ENCODE measurements around the gene TMEM167B. TPM values are rescaled to one million over a fixed set of nuclear protein-coding genes. Genes with fewer than 3 reads are reported as not detected.

The TMEM167B gene
- total and polyA plus RNA-seq, 2 experiments from 2014 or later = 25.0 to 33.4 TPM

- no peak overlapping the region for H3K27ac ChIP-seq
- WGBS (ENCODE audit: low lambda C conversion rate, missing lambda C conversion rate) = 83% methylated on average over 13 of the region's 13 CpGs
- H3K4me3 ChIP-seq = no peak overlapping the region
- no peaks in the 10 kb centered on the region for H3K27me3 ChIP-seq
- H4K20me1 ChIP-seq (ENCODE audit: insufficient read depth, poor library complexity, severe bottlenecking) = no peaks in the 10 kb centered on the region
- H3K9me3 ChIP-seq (ENCODE audit: low read depth) = no peaks in the 10 kb centered on the region
- H3K79me2 ChIP-seq = peaks cover 4% of the 10 kb centered on the region
- H3K4me1 ChIP-seq (ENCODE audit: insufficient read depth) = no peaks in the 10 kb centered on the region
- no peak for DNase-seq (ENCODE audit: low spot score)
- no peak overlapping the region for H3K4me2 ChIP-seq
- TF ChIP-seq EZH2 (IDR thresholded peaks at IDR 0.05; ENCODE audit: borderline replicate concordance) = no peak
- no peak for TF ChIP-seq CTCF (IDR thresholded peaks at IDR 0.05; ENCODE audit: poor library complexity)
- TF ChIP-seq EZH2phosphoT487 (IDR thresholded peaks at IDR 0.05; ENCODE audit: low read depth, severe bottlenecking, unreplicated experiment) = no peak
- no peaks in the 10 kb centered on the region for H3K9me2 ChIP-seq (replicated peaks; ENCODE audit: insufficient read depth)
- no peaks in the 10 kb centered on the region for H3K36me3 ChIP-seq (replicated peaks; ENCODE audit: insufficient read depth, low read depth)
- H2AFZ ChIP-seq = no peak overlapping the region
Measured at GRCh38 chr1:109084563-109085517, 5.7 kb upstream of the TMEM167B start.

- Histone ChIP-seq H3K9me2 (replicated peaks; ENCODE audit: insufficient read depth) (no peaks in the 10 kb centered on the region), H3K79me2 (peaks cover 41% of the 10 kb centered on the region), H4K20me1 (ENCODE audit: insufficient read depth, poor library complexity, severe bottlenecking) (no peaks in the 10 kb centered on the region), H3K4me1 (ENCODE audit: insufficient read depth) (peaks cover 14% of the 10 kb centered on the region), H3K4me3 (no peak overlapping the region), H3K27ac (no peak overlapping the region), H3K9me3 (ENCODE audit: low read depth) (no peaks in the 10 kb centered on the region), H3K36me3 (replicated peaks; ENCODE audit: insufficient read depth, low read depth) (no peaks in the 10 kb centered on the region), H3K27me3 (no peaks in the 10 kb centered on the region), H3K4me2 (peak overlapping the region; percentile 90), H2AFZ (no peak overlapping the region)
- DNase-seq (ENCODE audit: low spot score) = peak; percentile 53
- TF ChIP-seq EZH2phosphoT487 (IDR thresholded peaks at IDR 0.05; ENCODE audit: low read depth, severe bottlenecking, unreplicated experiment) = no peak
- peak; percentile 33 for TF ChIP-seq CTCF (IDR thresholded peaks at IDR 0.05; ENCODE audit: poor library complexity)
- 87% methylated on average over 31 of the region's 31 CpGs for WGBS (ENCODE audit: low lambda C conversion rate, missing lambda C conversion rate)
Measured at GRCh38 chr1:109089242-109090015, 1.1 kb upstream of the TMEM167B start.

GRCh38 chr1:109091078-109091838 lies 694 bp downstream of the TMEM167B start:
- Histone ChIP-seq H3K79me2 (peaks cover 57% of the 10 kb centered on the region), H3K36me3 (replicated peaks; ENCODE audit: insufficient read depth, low read depth) (no peaks in the 10 kb centered on the region)

More at GRCh38 chr1:109091078-109091838, 694 bp downstream of the TMEM167B start:
- Histone ChIP-seq H2AFZ (peak overlapping the region; percentile 86), H3K4me3 (peak overlapping the region; percentile 87), H3K4me1 (ENCODE audit: insufficient read depth) (peaks cover 14% of the 10 kb centered on the region), H3K27ac (peak overlapping the region; percentile 99), H4K20me1 (ENCODE audit: insufficient read depth, poor library complexity, severe bottlenecking) (no peaks in the 10 kb centered on the region), H3K9me2 (replicated peaks; ENCODE audit: insufficient read depth) (no peaks in the 10 kb centered on the region), H3K9me3 (ENCODE audit: low read depth) (no peaks in the 10 kb centered on the region), H3K27me3 (no peaks in the 10 kb centered on the region), H3K4me2 (peak overlapping the region; percentile 90)
- DNase-seq (ENCODE audit: low spot score) = peak; percentile 67
- WGBS (ENCODE audit: low lambda C conversion rate, missing lambda C conversion rate) = 3% methylated on average over 13 of the region's 13 CpGs
- no peak for TF ChIP-seq EZH2 (IDR thresholded peaks at IDR 0.05; ENCODE audit: borderline replicate concordance)
- TF ChIP-seq EZH2phosphoT487 (IDR thresholded peaks at IDR 0.05; ENCODE audit: low read depth, severe bottlenecking, unreplicated experiment) = no peak
- TF ChIP-seq CTCF (IDR thresholded peaks at IDR 0.05; ENCODE audit: poor library complexity) = no peak
